Transverse colon (tissue), 4 donors: ENCODE measurements around the gene CCDC88B. TPM values are rescaled to one million over a fixed set of nuclear protein-coding genes. Genes with fewer than 3 reads are reported as not detected.

ENCODE experiments used
- DNase-seq: peaks from one replicate; pipeline ENCODE4 v3.0.0-alpha.2; 2019
- H3K27ac ChIP-seq, 4 donors: fragments of 200-600 bp; sonication (generic); 2 replicates each; pipeline ENCODE4 v1.5.1; 2016 to 2018; ENCODE audit warnings: inconsistent platforms in 4 of 4
- H3K27me3 ChIP-seq: fragments of 200-600 bp; sonication (generic); 2 replicates; pipeline ENCODE4 v1.5.1; 2017; ENCODE audit warnings: inconsistent platforms
- H3K36me3 ChIP-seq, 4 donors: fragments of 200-600 bp; sonication (generic); 2 replicates each; pipeline ENCODE4 v1.5.1; 2017 to 2019; ENCODE audit warnings: inconsistent platforms in 4 of 4
- H3K4me1 ChIP-seq, 4 donors: fragments of 200-600 bp; sonication (generic); 2 replicates each; pipeline ENCODE4 v1.5.1; 2017 to 2020; ENCODE audit warnings: inconsistent platforms in 4 of 4
- H3K4me3 ChIP-seq, 4 donors: fragments of 200-600 bp; sonication (generic); 1 replicate in 1 of 4; 2 replicates in 3 of 4; pipeline versions ENCODE4 v1.5.1 to v1.6.1; 2017 to 2019; ENCODE audit warnings: inconsistent platforms in 4 of 4
- H3K9me3 ChIP-seq, 2 donors: fragments of 200-600 bp; sonication (generic); 2 replicates each; pipeline ENCODE4 v1.5.1; 2017 to 2019; ENCODE audit warnings: inconsistent platforms in 2 of 2
- EP300 ChIP-seq: sonication (generic); formaldehyde crosslinking; IDR thresholded peaks from one replicate; pipeline ENCODE4 v1.6.1; 2017; ENCODE audit warnings: antibody characterized with exemption, low read depth
- POLR2A ChIP-seq: fragments of 450-650 bp; IDR thresholded peaks from one replicate; pipeline ENCODE4 v1.6.1; 2016; ENCODE audit warnings: antibody characterized with exemption, mild to moderate bottlenecking, moderate library complexity
- POLR2AphosphoS5 ChIP-seq, 3 donors: sonication (generic); formaldehyde crosslinking; IDR thresholded peaks; one replicate each; pipeline ENCODE4 v1.6.1; 2016; ENCODE audit warnings: antibody characterized with exemption in 3 of 3
- WGBS, 2 donors: methylation state at CpG; one replicate each; pipeline ENCODE4 v1.1.5; 2018; ENCODE audit warnings: low coverage in 1 of 2; 5-methylcytosine and 5-hydroxymethylcytosine counted together
- in situ Hi-C, 4 donors: fragments of 200-750 bp; cut with MboI; loops; one replicate each; pipeline versions ENCODE4 v1.15.0 to v1.15.1; 2017; ENCODE audit warnings: low sequenced_read_pairs in 3 of 4, low pct_ligation_motif_present in 1 of 4, low pct_unique_long_range_greater_than_20kb in 1 of 4
- intact Hi-C: fragments of 100-400 bp; cut with DNase I; formaldehyde crosslinking; loops from one replicate; pipeline ENCODE4 v1.15.1; 2023; ENCODE audit warnings: low total_unique reads
- total RNA-seq, 4 donors: library from RNA; depleted of rRNA; stranded (reverse); fragments of >200 nt; gene quantifications; one replicate each; pipeline ENCODE4 v1.1.0, GENCODE V29; 2016
- TF ChIP-seq, protein P1 (sequence below), 5 experiments: fragments of 200-600 bp in 3 of 5; fragments of 450-650 bp in 2 of 5; sonication (generic) in 3 of 5; IDR thresholded peaks; 1 replicate in 2 of 5; 2 replicates in 3 of 5; pipeline ENCODE4 v1.5.1; 2016 to 2017; ENCODE audit warnings: antibody characterized with exemption in 5 of 5, inconsistent platforms in 3 of 5, mild to moderate bottlenecking in 2 of 5, moderate library complexity in 1 of 5

CCDC88B gene
- total RNA-seq, 4 donors from 2014 or later: 24.8 to 203 (median 47.1) TPM

- Histone ChIP-seq H3K27ac (peak overlapping the region; percentile 95 to 99 (median 96)), H3K4me1 (peaks cover 4 to 59% (median 37%) of the 10 kb centered on the region in 4 donors), H3K9me3 (no peaks in the 10 kb centered on the region), H3K27me3 (no peaks in the 10 kb centered on the region), H3K4me3 (peak overlapping the region; percentile 51 to 72 (median 62)), H3K36me3 (peaks cover 0 to 11% (median 3%) of the 10 kb centered on the region in 4 donors)
- in situ Hi-C loops: no loop called here
- TF ChIP-seq POLR2AphosphoS5 (IDR thresholded peaks at IDR 0.05): no peak
- TF ChIP-seq, protein P1, sequence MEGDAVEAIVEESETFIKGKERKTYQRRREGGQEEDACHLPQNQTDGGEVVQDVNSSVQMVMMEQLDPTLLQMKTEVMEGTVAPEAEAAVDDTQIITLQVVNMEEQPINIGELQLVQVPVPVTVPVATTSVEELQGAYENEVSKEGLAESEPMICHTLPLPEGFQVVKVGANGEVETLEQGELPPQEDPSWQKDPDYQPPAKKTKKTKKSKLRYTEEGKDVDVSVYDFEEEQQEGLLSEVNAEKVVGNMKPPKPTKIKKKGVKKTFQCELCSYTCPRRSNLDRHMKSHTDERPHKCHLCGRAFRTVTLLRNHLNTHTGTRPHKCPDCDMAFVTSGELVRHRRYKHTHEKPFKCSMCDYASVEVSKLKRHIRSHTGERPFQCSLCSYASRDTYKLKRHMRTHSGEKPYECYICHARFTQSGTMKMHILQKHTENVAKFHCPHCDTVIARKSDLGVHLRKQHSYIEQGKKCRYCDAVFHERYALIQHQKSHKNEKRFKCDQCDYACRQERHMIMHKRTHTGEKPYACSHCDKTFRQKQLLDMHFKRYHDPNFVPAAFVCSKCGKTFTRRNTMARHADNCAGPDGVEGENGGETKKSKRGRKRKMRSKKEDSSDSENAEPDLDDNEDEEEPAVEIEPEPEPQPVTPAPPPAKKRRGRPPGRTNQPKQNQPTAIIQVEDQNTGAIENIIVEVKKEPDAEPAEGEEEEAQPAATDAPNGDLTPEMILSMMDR (IDR thresholded peaks at IDR 0.05): peak in 4 of 5 experiments; percentile 7 to 42 (median 14)
- peak; percentile 69 for DNase-seq
- intact Hi-C loops: no loop called here
- 4 to 5% methylated on average over 6 to 31 of the region's 32 CpGs for WGBS, 2 donors
Observed at GRCh38 chr11:64316672-64317324, 23.2 kb upstream of the CCDC88B start.

DNA sequence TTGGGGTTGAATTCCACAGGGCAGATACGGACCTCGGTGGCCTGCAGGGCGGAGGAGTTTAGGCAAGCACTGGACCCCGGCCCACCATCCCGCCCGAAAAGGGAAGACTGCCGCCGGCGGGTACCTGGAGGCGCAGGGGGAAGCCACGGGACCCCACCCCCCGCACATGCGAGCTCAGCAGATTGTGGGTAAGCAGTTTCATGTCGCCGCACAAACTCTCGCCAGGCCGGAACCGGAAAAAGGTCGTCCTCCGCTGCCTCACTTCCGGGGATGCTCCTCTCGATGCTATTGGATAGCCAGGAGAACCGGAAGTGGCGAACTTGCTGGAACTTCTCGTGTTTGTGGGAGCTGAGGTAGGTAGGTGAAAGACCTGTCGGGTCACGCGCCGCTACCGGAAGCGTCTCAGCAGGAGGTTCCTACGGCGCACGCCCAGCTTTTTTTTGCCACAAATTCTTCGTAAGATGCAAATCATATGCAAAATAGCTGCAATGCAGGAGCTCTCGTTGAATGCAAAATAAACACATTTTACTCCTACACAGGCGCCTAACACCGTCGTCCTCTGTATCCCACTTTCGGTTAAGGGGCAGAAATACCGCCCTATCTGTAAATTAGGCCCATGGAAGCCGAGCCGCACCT is 22.6 kb upstream of the CCDC88B start, which contains the start of gene TRMT112:
Gene TRMT112 (minus strand): TSS at position 235 of the 636 bp plus-strand sequence. CDS start 33 bp downstream, at position 202.
- peak; percentile 86 to 94 (median 91) for TF ChIP-seq POLR2AphosphoS5 (IDR thresholded peaks at IDR 0.05)
- TF ChIP-seq, protein P1 (IDR thresholded peaks at IDR 0.05): no peak
- TF ChIP-seq POLR2A: peak; percentile 85
- TF ChIP-seq EP300: peak; percentile 20
- in situ Hi-C loops (no loop called here), intact Hi-C loops (no loop called here)
- Histone ChIP-seq H3K9me3 (no peaks in the 10 kb centered on the region), H3K4me3 (peak within 1 kb of the TSS; percentile 51 to 91 (median 72)), H3K36me3 (peaks cover 0 to 11% (median 3%) of the 10 kb centered on the region in 4 donors), H3K4me1 (peaks cover 4 to 61% (median 42%) of the 10 kb centered on the region in 4 donors), H3K27ac (peak within 1 kb of the TSS; percentile 95 to 99 (median 96)), H3K27me3 (no peaks in the 10 kb centered on the region)
- 0% methylated on average over 43 of the region's 43 CpGs; no CpG with 5 or more reads in 1 of the 2 donors for WGBS, 2 donors
- peak; percentile 96 for DNase-seq

DNA sequence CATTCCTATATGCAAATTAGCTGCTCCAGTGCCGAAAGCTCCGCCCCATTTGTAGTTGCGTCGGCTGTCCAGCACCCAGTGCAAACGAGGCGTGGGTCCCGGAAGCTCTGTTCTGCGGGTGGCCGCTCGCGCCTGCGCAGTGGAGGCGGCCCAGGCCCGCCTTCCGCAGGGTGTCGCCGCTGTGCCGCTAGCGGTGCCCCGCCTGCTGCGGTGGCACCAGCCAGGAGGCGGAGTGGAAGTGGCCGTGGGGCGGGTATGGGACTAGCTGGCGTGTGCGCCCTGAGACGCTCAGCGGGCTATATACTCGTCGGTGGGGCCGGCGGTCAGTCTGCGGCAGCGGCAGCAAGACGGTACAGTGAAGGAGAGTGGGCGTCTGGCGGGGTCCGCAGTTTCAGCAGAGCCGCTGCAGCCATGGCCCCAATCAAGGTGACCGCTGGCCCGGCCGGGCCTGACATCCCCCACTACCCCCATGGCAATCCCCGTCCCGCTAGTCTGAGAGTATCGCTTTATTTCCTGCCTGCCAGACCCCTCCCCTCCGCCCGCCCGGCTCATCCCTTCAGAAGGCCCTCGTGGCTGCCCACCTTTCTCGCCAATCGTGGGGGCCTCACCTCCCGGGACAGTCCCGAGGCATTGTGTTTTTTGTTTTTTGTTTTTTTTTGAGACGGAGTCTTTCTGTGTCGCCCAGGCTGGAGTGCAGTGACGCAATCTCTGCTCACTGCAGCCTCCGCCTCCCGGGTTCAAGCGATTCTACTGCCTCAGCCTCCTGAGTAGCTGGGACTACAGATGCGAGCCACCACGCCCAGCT is 21.8 kb upstream of the CCDC88B start, which contains the start of gene PRDX5:
Gene PRDX5 (plus strand): TSS at position 161 of the 805 bp plus-strand sequence. CDS start 95 bp downstream, at position 256.
- Histone ChIP-seq H3K4me3 (peak within 1 kb of the TSS; percentile 51 to 91 (median 72)), H3K27ac (peak within 1 kb of the TSS; percentile 95 to 99 (median 96)), H3K4me1 (peaks cover 4 to 55% (median 43%) of the 10 kb centered on the region in 4 donors), H3K36me3 (peaks cover 0 to 11% (median 3%) of the 10 kb centered on the region in 4 donors), H3K9me3 (no peaks in the 10 kb centered on the region), H3K27me3 (no peaks in the 10 kb centered on the region)
- 0% methylated on average over 6 to 47 of the region's 61 CpGs for WGBS, 2 donors
- TF ChIP-seq POLR2AphosphoS5 (IDR thresholded peaks at IDR 0.05) (peak; percentile 96), POLR2A (peak; percentile 96), EP300 (no peak)
- TF ChIP-seq, protein P1 (IDR thresholded peaks at IDR 0.05): peak in 4 of 5 experiments; percentile 19 to 73 (median 34)
- DNase-seq: peak; percentile 97
- intact Hi-C loops (no loop called here), in situ Hi-C loops (no loop called here)
